Lung (tissue), 13 donors: ENCODE results near the gene ELL3. TPM values are rescaled to one million over a fixed set of nuclear protein-coding genes. Genes with fewer than 3 reads are reported as not detected.
"Not testable (repeated sequence)": the region's sequence is repeated elsewhere in the genome, so short reads cannot be mapped to it uniquely, and the experiment has no call there.

Experiments used
- ATAC-seq: fragments of 200-7000 bp; cut with Tn5 transposase; one replicate; pipeline ENCODE4 v1.9.1; 2020; ENCODE audit warnings: moderate number of reproducible peaks; ENCODE audit not compliant: insufficient read depth, low FRiP score
- DNase-seq, 3 donors: peaks; one replicate each; pipeline ENCODE4 v3.0.0-alpha.2; 2013 to 2017
- H3K27ac ChIP-seq, 2 donors: one replicate each; pipeline ENCODE4 v1.5.1; 2013; ENCODE audit warnings: mild to moderate bottlenecking in 2 of 2, moderate library complexity in 2 of 2, control low read depth in 1 of 2, inconsistent platforms in 1 of 2, low read depth in 1 of 2, low read length in 1 of 2
- H3K27me3 ChIP-seq, 3 donors: one replicate each; pipeline ENCODE4 v1.5.1; 2013; ENCODE audit warnings: low read length in 2 of 3; ENCODE audit not compliant: control insufficient read depth in 3 of 3, insufficient read depth in 3 of 3
- H3K36me3 ChIP-seq, 4 donors: one replicate each; pipeline ENCODE4 v1.5.1; 2013; ENCODE audit warnings: low read length in 4 of 4, mild to moderate bottlenecking in 1 of 4, moderate library complexity in 1 of 4; ENCODE audit not compliant: control insufficient read depth in 4 of 4, insufficient read depth in 4 of 4
- H3K4me1 ChIP-seq, 5 donors: one replicate each; pipeline ENCODE4 v1.5.1; 2013; ENCODE audit warnings: low read length in 5 of 5, mild to moderate bottlenecking in 2 of 5, moderate library complexity in 1 of 5; ENCODE audit not compliant: control insufficient read depth in 5 of 5, insufficient read depth in 5 of 5
- H3K4me3 ChIP-seq: one replicate; pipeline ENCODE4 v1.5.1; 2013; ENCODE audit warnings: mild to moderate bottlenecking, control low read depth, moderate library complexity
- H3K9ac ChIP-seq, 2 donors: one replicate each; pipeline ENCODE4 v1.5.1; 2013; ENCODE audit warnings: low read length in 2 of 2, control low read depth in 1 of 2; ENCODE audit not compliant: insufficient read depth in 1 of 2
- H3K9me3 ChIP-seq, 4 donors: one replicate each; pipeline ENCODE4 v1.5.1; 2013; ENCODE audit warnings: low read length in 3 of 4, mild to moderate bottlenecking in 1 of 4, moderate library complexity in 1 of 4; ENCODE audit not compliant: control insufficient read depth in 4 of 4, insufficient read depth in 3 of 4
- WGBS, 2 donors: extraction: QIAGEN DNeasy Blood & Tissue Kit; methylation state at CpG; one replicate each; pipeline ENCODE4 v1.1.7; 2013; 5-methylcytosine and 5-hydroxymethylcytosine counted together
- polyA plus RNA-seq, 2 donors: library from polyadenylated mRNA; stranded (reverse); fragments of 200-250 nt; gene quantifications; one replicate each; pipeline ENCODE4 v1.2.1, GENCODE V29; 2013
- small RNA-seq: library from RNA; depleted of rRNA; stranded (forward); fragments of <200 nt; gene quantifications from one replicate; pipeline ENCODE3, GENCODE V24; 2014; ENCODE audit warnings: low replicate concordance
- total RNA-seq, 2 donors: library from RNA; depleted of rRNA in 1 of 2; stranded (reverse); fragments of >200 nt in 1 of 2; gene quantifications; one replicate each; pipeline ENCODE4 v1.2.1, GENCODE V29; 2014 to 2021
- TF ChIP-seq, protein P1 (sequence below): IDR thresholded peaks from 2 replicates; pipeline ENCODE4 v1.5.1; 2012; ENCODE audit warnings: mild to moderate bottlenecking; ENCODE audit errors: control extremely low read depth, extremely low read depth
- donor health status: control.
- donor health status: control.
- donor health status: Bipolar disorder and iron deficiency.
- donor health status: healthy.
- donor health status: DM: yes; HTN: yes; CAD: no.

ELL3 gene
- total and polyA plus RNA-seq, 4 donors, result 3.6 to 15.5 (median 4.5) TPM

DNA sequence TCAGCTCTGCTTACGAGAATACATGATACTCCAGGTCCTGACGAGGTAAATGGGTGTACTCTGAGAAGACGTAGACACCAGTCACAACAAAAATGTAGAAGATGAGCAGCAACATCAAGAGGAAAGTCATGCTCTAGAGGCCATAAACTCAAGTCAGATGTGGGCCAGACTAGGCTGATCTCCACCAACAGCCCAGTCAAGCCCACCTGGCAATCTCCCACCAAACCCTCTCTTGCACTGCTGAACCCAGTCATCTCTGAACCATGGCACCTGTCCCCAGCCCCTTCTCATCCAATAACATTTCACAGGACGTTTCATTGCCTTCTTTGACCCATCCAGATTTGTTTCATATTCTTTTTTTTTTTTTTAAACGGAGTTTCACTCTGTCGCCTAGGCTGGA lies 41.4 kb downstream of the ELL3 start:
- Histone ChIP-seq H3K9ac (no peak overlapping the region), H3K4me1 (no peaks in the 10 kb centered on the region), H3K36me3 (no peaks in the 10 kb centered on the region), H3K27me3 (no peaks in the 10 kb centered on the region), H3K4me3 (no peak overlapping the region), H3K9me3 (no peaks in the 10 kb centered on the region), H3K27ac (no peak overlapping the region)
- WGBS, 2 donors, result 80 to 93% methylated on average over 6 of the region's 6 CpGs
- ATAC-seq (no peak), DNase-seq (no peak)
- TF ChIP-seq, protein P1, sequence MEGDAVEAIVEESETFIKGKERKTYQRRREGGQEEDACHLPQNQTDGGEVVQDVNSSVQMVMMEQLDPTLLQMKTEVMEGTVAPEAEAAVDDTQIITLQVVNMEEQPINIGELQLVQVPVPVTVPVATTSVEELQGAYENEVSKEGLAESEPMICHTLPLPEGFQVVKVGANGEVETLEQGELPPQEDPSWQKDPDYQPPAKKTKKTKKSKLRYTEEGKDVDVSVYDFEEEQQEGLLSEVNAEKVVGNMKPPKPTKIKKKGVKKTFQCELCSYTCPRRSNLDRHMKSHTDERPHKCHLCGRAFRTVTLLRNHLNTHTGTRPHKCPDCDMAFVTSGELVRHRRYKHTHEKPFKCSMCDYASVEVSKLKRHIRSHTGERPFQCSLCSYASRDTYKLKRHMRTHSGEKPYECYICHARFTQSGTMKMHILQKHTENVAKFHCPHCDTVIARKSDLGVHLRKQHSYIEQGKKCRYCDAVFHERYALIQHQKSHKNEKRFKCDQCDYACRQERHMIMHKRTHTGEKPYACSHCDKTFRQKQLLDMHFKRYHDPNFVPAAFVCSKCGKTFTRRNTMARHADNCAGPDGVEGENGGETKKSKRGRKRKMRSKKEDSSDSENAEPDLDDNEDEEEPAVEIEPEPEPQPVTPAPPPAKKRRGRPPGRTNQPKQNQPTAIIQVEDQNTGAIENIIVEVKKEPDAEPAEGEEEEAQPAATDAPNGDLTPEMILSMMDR, result no peak

GRCh38 chr15:43728053-43728725 lies 48.6 kb downstream of the ELL3 start:
- not testable (repeated sequence) for H3K27me3 ChIP-seq, H3K27ac ChIP-seq, H3K9me3 ChIP-seq, H3K4me1 ChIP-seq, ATAC-seq, DNase-seq, H3K9ac ChIP-seq, H3K36me3 ChIP-seq, H3K4me3 ChIP-seq
- WGBS, 2 donors, result 71 to 89% methylated on average over 1 of the region's 1 CpG

DNA sequence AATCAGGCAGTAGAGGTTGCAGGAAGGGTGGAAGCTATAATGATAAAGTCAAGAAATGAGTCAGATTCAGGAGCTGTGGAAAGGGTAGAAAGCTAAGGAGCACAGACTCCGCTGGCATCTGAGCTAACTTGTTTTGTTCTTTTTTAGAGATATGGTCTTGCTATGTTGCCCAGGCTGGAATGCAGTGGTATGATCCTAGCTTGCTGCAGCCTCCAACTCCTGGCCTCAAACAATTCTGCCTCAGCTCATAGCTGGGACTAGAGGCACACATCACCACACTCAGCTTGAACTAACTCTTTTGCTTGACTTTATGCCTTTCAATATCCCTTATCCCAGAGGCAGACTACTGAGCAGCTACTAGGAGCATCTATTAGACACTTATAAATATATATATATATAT lies 50.5 kb downstream of the ELL3 start:
- H3K27ac ChIP-seq, H3K9me3 ChIP-seq, H3K4me3 ChIP-seq, H3K36me3 ChIP-seq, H3K4me1 ChIP-seq, H3K9ac ChIP-seq, H3K27me3 ChIP-seq, DNase-seq, ATAC-seq: not testable (repeated sequence)
- 97 to 100% methylated on average over 1 of the region's 1 CpG for WGBS, 2 donors

- TF ChIP-seq, protein P1, result no peak
- no peak overlapping the region for H3K27ac ChIP-seq
- ATAC-seq (no peak), DNase-seq (no peak)
- no peaks in the 10 kb centered on the region for H3K4me1 ChIP-seq
- H3K36me3 ChIP-seq, result no peaks in the 10 kb centered on the region
- H3K27me3 ChIP-seq, result no peaks in the 10 kb centered on the region
- no peak overlapping the region for H3K4me3 ChIP-seq
- H3K9ac ChIP-seq, result no peak overlapping the region
- no peaks in the 10 kb centered on the region for H3K9me3 ChIP-seq
- 76 to 78% methylated on average over 4 of the region's 4 CpGs for WGBS, 2 donors
These were observed 53.6 kb downstream of the ELL3 start for GRCh38 chr15:43723151-43723550.

Small RNAs within 50 kb of the gene (small RNA-seq; reads per million reads assigned to genes)
- gene MIR1282 (not detected), gene RNU6-354P (not detected)

Other genes with a start within 250 kb of the ELL3 start
- 10 to 100 TPM; 23.9 to 40.2 TPM for gene PPIP5K1, start 186.8 kb downstream of the ELL3 start, total RNA-seq
- gene PPIP5K1, start 186.8 kb downstream of the ELL3 start, polyA plus RNA-seq, result 1 to 10 TPM; 8.0 to 8.9 TPM
- 1 to 10 TPM in 1 of 2 donors, not detected in 1; 6.9 TPM for gene CKMT1B, start 182.9 kb downstream of the ELL3 start, total RNA-seq
- gene CKMT1B, start 182.9 kb downstream of the ELL3 start, polyA plus RNA-seq, result 1 to 10 TPM; 2.6 to 4.2 TPM
- gene STRC, start 158.2 kb downstream of the ELL3 start, total RNA-seq, result 1 to 10 TPM in 1 of 2 donors, under 1 TPM in 1; 0.40 to 1.0 TPM
- under 1 TPM; 0.03 to 0.28 TPM for gene STRC, start 158.2 kb downstream of the ELL3 start, polyA plus RNA-seq
- 1 to 10 TPM; 1.8 to 5.6 TPM for gene CATSPER2, start 128.1 kb downstream of the ELL3 start, total RNA-seq
- 1 to 10 TPM; 2.9 to 4.2 TPM for gene CATSPER2, start 128.1 kb downstream of the ELL3 start, polyA plus RNA-seq
- 1 to 10 TPM in 1 of 2 donors, under 1 TPM in 1; 0.46 to 6.8 TPM for gene CKMT1A, start 83.1 kb downstream of the ELL3 start, total RNA-seq
- gene CKMT1A, start 83.1 kb downstream of the ELL3 start, polyA plus RNA-seq, result 1 to 10 TPM; 3.1 to 5.0 TPM
- 100 to 1,000 TPM; 235 to 580 TPM for gene PDIA3, start 30.5 kb downstream of the ELL3 start, total RNA-seq
- gene PDIA3, start 30.5 kb downstream of the ELL3 start, polyA plus RNA-seq, result 100 to 1,000 TPM; 365 to 404 TPM
- gene SERF2, start 15.4 kb upstream of the ELL3 start, total RNA-seq, result 100 to 1,000 TPM; 334 to 924 TPM
- 1,000 to 10,000 TPM; 2,106 to 3,331 TPM for gene SERF2, start 15.4 kb upstream of the ELL3 start, polyA plus RNA-seq
- under 1 TPM in 1 of 2 donors, not detected in 1; 0.18 TPM for gene SERINC4, start 23.3 kb upstream of the ELL3 start, total RNA-seq
- under 1 TPM; 0.24 to 0.46 TPM for gene SERINC4, start 23.3 kb upstream of the ELL3 start, polyA plus RNA-seq
- gene HYPK, start 23.6 kb upstream of the ELL3 start, total RNA-seq, result 10 to 100 TPM in 1 of 2 donors, 1 to 10 TPM in 1; 7.1 to 17.3 TPM
- 10 to 100 TPM in 1 of 2 donors, 1 to 10 TPM in 1; 8.4 to 24.6 TPM for gene HYPK, start 23.6 kb upstream of the ELL3 start, polyA plus RNA-seq
- 10 to 100 TPM; 16.1 to 17.4 TPM for gene MFAP1, start 47.7 kb upstream of the ELL3 start, total RNA-seq
- 10 to 100 TPM; 12.5 to 21.8 TPM for gene MFAP1, start 47.7 kb upstream of the ELL3 start, polyA plus RNA-seq
- 1 to 10 TPM; 5.6 to 6.2 TPM for gene WDR76, start 50.0 kb upstream of the ELL3 start, total RNA-seq
- 1 to 10 TPM; 2.4 to 2.6 TPM for gene WDR76, start 50.0 kb upstream of the ELL3 start, polyA plus RNA-seq